Stimulated activated CD4-positive, alpha-beta T cell treated with anti-CD3 and anti-CD28 coated beads, Interleukin-12 subunit alpha, Interleukin-12 subunit beta, amount 100 ng/mL, for 24 hours (primary cell): ENCODE results near the gene SPATS2.

Experiments used
- DNase-seq, 2 experiments: peaks; one replicate each; pipeline ENCODE4 v3.0.0-alpha.2; 2020; ENCODE audit warnings: low read depth in 2 of 2

SPATS2 gene

GRCh38 chr12:49554266-49554665, 187.0 kb downstream of the SPATS2 start:
- DNase-seq: no peak

GRCh38 chr12:49555631-49556390, 188.5 kb downstream of the SPATS2 start:
- no peak for DNase-seq

DNA sequence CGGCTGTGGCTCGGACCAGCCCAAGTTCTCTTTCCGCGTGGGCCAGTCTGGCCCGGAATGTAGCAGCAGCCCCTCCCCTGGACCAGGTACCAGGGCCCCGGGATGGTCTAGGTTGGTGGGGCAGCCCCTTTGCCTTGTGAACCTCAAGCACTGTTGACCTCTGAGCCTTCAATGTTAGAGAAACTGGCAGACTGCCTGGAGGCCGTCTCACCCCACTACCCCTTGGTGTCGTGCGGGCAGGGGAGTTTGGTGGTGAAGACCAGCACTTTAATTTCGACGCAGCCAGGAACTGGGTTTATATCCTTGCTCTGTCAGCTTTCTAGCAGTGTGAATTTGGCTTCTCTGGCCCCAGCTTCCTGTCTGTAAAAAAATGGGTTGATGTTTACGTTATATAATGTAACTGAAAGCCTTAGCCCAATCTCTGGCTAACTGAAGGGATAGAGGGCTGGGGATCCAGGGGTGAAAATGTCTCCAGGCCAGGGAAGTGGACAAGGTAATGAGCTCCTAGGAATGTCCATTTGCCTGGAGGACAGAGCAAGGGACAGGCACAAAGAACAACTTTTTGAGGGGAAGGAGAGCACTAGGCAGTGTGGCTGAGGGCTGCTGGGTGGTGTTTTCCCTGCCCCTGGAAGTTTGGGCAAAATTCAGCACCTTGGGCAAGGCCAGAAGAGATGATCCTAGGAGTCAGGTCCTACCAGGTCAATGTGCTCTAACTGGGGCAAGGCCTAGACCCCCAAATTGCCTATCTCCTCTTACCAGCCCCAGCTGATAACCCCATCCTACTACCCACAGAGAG, 189.3 kb downstream of the SPATS2 start:
- DNase-seq: no peak

DNA sequence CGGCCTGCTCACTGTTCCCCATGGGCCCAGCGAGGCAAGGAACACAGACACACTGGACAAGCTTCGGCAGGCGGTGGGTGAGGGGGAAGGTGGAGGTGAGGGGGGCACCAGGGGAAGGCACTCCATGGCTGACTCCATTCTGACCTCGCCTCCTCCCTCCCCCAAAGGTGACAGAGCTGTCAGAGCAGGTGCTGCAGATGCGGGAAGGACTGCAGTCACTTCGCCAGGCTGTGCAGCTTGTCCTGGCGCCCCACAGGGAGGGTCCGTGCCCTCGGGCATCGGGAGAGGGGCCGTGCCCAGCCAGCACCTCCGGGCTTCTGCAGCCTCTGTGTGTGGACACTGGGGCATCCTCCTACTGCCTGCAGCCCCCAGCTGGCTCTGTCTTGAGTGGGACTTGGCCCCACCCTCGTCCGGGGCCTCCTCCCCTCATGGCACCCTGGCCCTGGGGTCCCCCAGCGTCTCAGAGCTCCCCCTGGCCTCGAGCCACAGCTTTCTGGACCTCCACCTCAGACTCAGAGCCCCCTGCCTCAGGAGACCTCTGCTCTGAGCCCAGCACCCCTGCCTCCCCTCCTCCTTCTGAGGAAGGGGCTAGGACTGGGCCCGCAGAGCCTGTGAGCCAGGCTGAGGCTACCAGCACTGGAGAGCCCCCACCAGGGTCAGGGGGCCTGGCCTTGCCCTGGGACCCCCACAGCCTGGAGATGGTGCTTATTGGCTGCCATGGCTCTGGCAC, 190.1 kb downstream of the SPATS2 start:
- DNase-seq: no peak

- DNase-seq: no peak
These were observed 190.6 kb downstream of the SPATS2 start for GRCh38 chr12:49557917-49558215.

DNA sequence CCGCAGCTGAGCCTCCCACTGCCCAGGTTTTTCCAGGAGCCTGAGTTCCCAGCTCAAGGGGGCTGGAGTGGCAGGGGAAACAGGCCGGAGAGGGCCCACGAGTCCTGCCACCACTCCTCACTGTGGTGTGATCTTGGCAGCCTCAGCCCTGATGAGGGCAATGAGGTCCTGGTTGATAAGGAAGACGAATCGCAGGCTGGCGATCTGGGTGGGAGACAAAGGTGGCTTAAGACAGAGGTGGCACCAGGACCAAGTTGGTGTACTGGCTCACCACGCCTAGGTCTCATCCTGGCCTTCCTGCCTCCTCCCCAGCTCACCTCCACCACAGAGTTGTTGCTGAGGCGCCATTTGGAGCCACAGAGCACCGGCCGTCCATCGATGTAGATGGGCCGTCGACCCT, 191.3 kb downstream of the SPATS2 start:
- DNase-seq: no peak

DNA sequence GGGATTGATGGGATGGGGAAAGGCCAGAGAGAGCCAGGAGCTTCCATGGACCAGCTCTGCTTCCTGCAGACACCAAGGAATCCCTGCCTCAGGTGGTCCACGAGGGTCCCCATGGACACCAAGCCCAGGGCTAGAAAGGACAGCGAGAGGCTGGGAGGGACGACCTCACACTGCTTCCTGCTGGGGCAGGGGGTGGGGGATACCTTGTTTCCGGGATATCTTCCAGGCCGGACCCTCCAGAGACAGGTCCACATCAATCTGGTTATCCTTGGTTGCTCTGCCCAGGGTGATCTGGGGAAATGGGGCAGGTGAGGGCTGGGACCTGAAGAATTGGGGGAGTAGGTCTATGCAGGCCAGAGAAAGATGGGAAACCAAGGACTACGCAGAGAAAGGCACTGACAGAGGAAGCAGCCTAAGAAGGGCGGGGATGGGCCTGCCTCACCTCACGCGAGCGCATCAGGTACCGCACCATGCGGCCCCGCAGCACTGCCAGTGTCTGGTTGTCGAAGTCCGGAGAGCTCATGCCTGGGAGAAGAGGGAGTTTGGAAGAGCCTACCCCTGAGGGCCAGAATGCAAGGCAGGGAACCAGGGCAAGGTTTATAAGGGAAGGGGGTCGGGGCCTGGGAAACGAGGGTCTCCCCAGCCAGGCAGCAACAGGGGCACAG, 191.9 kb downstream of the SPATS2 start:
- no peak for DNase-seq

GRCh38 chr12:49560695-49561094, 193.4 kb downstream of the SPATS2 start:
- DNase-seq: no peak

- DNase-seq: no peak
These were observed 195.0 kb downstream of the SPATS2 start for GRCh38 chr12:49562233-49562632.

DNA sequence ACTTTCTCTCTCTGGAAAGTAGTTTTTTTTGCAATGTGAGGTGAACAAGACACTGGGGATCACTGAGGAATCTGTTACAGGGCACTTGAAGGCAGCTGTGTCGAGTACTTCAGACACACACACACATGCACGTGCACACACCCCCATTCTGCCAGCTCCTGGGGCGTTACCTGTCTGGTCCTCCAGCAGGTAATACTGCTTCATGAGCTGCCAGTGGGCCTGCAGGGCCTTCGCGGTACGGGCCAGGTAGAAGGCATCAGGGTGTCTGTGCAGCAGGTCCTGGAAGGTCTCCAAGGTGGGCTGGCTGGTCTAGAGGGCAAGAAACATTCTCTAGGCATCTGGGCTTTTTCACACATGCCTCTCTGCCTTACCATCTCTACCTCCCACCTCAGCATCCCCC, 195.6 kb downstream of the SPATS2 start:
- DNase-seq: no peak

GRCh38 chr12:49563951-49564685, 196.9 kb downstream of the SPATS2 start:
- no peak for DNase-seq

DNA sequence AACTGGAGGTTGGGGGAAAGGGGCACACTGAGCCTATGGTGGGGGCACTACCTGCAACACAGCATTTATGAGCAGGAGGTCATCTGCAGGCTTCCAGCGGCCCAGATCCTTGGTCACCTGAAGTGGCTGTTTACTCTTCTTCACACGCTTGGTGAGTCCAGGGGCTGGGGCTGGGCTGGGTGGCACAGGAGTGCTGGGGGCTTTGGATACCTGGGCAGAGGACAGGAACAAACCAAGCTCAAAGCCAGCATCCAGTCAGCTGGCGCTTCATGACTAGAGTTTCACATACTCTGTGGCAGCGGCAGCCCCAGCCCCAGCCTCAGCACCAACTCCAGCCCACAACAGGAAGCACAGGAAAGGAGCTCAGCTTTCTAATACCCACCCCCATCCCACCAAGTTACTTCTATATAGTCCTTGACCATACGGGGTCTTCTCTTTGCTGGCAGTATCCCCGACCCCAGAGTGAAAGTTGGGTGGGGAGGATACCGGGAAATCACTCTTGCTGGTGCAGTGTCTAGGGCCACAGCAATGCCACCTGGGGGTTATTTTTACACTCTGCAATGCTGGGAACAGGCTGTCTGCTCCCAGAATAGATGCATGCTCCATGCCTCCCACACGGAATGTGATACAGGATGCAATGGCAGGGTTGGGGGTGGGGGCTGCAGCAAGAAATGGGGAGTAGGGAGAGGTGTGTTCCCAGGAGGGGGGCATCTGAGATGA, 197.6 kb downstream of the SPATS2 start:
- no peak for DNase-seq

DNA sequence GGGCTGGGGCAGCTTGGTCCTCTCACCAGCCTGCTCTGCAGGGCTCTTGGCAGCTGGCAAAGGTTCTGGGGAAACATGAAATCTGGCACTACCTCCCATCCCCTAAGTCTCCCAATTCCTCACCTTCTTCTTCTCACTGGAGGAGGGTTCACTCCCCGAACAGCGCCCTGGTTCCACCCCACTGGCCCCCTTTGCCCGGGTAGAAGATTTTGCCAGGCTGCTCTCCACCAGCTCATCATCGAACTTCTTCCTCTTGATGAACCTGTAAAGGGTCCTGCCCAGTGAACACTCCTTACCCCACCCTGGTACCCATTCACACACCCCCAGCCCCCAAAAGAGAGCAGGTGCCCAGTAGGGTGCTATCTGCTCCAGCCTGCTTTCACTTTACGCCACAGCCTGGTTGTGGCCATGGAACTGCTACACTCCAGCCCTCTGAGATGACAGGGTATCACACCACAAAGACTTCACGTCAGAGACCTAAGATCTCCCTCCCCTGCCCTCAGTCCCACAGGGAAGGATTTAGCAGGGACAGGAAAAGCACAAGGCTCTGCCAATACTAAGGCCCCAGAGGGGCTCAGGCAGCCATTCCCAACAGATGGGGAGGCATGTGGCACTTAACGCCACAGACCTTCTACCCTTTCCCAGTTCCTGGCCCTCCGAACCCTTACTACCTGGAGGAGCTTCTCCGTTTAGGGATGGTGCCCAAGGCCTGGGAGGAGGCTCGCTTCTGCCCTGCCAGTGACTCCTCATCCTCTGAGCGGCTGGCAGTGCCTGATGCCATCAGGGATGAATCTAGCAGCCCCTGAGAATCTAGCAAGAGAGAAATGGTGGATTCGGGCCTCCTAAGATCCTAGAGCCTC, 198.4 kb downstream of the SPATS2 start:
- DNase-seq: no peak

DNA sequence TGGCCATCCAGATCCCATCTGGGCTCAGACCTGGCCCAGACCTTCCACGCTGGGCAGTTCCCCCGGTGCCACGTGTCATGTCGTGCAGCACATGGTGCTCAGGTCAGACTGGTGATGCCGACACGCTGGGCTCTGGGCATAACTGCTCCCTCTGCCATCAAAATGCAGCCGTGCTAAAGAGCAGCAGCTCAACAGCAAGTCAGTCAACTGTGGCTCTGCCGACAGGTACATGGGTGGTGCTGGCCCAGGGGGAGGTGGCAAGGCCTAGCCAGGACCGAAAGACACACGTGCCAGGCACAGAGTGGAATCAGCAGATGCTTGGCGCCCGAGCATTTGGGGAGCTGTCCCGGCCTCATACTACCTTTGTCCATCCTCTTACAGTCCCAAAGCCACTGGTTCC, 199.1 kb downstream of the SPATS2 start:
- no peak for DNase-seq

GRCh38 chr12:49567302-49567610, 200.0 kb downstream of the SPATS2 start:
- DNase-seq: no peak

- DNase-seq: peak; percentile 74 to 84
These were observed 200.6 kb downstream of the SPATS2 start, which contains the start of gene MCRS1 for GRCh38 chr12:49567611-49568441. Gene MCRS1 (minus strand): TSS chr12:49568142. CDS start chr12:49566731, 1,411 bp downstream.

DNA sequence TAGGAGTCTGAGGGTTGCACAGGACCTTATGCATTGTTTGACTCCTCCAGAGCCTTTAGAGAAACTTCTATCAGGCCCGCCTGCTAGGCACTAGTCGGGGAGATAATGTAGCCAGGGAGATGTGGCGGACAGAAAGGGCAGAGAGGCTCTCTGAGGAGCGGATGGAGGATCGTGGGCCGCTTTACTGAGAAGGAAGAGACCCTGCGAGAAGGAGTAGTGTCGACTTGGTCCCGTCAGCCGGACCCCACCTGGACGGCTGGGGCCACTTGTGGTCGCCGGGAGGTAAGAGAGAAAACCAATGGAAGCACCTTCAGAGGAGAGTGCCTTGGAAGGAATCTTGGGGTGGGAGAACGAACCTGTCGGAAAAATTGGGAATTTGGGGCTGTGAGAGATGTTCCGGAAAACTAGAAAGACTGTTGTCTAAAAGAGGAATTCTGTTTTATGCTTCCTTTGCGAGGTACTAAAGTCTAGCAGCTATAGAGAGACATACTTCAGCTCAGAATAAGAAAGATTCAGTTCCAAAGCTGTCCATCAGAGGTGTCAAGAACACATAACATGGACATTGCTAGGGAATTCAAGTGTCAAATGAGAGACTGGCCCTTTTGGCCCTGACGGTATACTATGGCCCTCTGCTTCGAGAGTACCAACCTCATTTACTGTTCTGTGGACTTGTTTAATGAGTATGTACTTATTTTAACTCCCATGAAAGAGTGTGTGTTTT, 201.3 kb downstream of the SPATS2 start:
- DNase-seq: no peak
